ENCODE results near the gene CTNND2. TPM values are rescaled to one million over a fixed set of nuclear protein-coding genes. Genes with fewer than 3 reads are reported as not detected.

The CTNND2 gene
- total RNA-seq, 1 donor = not detected

- DNase-seq (ENCODE audit: low read depth in 2 of 3, low spot score in 2 of 3) = no peak
Observed at GRCh38 chr5:11527652-11528349, 376.4 kb downstream of the CTNND2 start.

- DNase-seq (ENCODE audit: low read depth in 2 of 3, low spot score in 2 of 3) = peak in 1 of 3 donors; percentile 22
Observed at GRCh38 chr5:11525020-11525419, 379.2 kb downstream of the CTNND2 start.

DNA sequence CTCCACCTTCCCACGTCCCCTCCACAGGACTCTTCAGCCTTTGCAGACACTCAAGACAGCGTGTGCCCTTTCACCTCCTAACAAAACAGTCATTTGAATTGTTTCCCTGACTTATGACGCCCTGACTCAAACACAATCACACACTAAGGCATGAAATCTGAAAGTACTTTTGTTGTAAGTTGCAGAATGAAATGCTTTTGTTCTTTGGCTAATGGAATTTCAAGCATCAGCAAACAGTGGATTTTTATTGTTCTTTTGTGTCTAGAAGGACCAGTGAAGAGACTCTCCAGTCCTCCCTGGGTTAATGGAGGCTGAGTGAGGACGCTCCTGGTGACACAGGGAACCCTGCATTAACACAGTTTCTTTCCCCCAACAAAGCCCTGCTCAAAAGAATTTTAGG lies 380.1 kb downstream of the CTNND2 start:
- DNase-seq (ENCODE audit: low read depth in 2 of 3, low spot score in 2 of 3) = no peak

- no peak for DNase-seq (ENCODE audit: low read depth in 2 of 3, low spot score in 2 of 3)
Observed at GRCh38 chr5:11522796-11523195, 381.4 kb downstream of the CTNND2 start.

- DNase-seq (ENCODE audit: low read depth in 2 of 3, low spot score in 2 of 3) = no peak
Observed at GRCh38 chr5:11520241-11520930, 383.9 kb downstream of the CTNND2 start.

DNA sequence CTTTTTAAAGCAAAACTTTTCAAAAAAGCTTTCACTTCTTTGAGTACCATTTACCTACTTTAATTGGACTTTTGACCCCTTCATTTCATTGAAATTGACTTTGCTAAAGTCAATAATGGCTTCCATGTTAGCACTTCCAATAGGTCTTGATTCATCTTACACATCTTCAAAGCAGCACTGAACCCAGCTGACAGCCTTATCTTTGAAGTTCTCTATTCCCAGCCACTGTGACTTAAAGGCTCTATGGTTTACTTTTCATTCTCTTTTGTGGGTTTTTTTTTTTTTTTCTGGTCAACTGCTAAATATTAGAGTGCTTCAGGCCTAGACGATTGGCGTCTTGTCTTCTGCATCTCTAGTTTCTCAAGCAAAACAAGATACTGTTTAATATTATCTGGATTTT lies 385.0 kb downstream of the CTNND2 start:
- no peak for DNase-seq (ENCODE audit: low read depth in 2 of 3, low spot score in 2 of 3)

DNA sequence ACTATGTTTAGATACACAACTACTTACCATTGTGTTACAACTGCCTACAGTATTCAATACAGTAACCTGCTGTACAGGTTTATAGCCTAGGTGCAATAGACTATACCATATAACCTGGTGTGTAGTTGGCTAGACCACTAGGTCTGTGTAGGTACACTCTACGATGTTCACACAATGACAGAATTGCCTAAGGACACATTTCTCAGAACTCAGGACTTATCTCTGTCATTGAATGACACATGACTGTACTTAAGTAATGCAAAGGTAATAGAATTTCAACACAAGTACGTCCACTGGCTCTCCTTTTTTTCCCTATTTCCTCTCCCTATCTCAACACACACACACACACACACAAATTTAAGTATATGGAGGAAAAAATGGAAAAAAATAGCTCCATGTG lies 385.6 kb downstream of the CTNND2 start:
- DNase-seq (ENCODE audit: low read depth in 2 of 3, low spot score in 2 of 3) = no peak

DNA sequence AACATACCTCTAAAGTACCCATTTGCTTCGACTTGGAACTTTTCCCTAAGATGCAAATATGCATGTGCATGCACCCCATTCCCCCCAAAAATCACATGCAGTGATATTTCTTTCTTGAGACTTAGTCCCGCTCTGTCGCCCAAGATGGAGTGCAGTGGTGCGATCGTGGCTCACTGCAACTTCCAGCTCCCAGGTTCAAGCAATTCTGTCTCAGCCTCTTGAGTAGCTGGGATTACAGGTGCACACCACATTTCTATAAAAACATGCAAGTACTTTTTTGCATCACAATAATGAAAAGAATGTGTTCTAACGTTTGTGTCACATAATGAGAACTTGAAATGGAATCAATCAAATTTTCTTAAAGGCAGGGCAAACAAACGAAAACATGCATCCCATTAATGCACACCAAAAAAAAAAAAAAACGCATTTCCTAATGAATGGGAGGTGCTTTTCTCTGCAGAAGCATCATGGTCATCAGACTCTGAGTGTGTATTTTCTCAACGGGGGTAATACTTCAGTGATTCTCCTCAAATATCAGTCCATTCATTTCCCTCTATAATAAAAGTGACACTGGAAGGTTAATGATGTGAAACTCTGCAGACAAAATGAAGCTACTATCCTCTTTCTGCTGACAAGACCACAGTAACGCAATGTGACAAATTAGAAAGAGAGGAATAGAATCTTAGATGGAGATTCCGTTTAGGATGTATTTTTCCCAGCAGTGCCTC lies 389.4 kb downstream of the CTNND2 start:
- no peak for DNase-seq (ENCODE audit: low read depth in 2 of 3, low spot score in 2 of 3)

- DNase-seq (ENCODE audit: low read depth in 2 of 3, low spot score in 2 of 3) = no peak
Observed at GRCh38 chr5:11511878-11512277, 392.4 kb downstream of the CTNND2 start.

DNA sequence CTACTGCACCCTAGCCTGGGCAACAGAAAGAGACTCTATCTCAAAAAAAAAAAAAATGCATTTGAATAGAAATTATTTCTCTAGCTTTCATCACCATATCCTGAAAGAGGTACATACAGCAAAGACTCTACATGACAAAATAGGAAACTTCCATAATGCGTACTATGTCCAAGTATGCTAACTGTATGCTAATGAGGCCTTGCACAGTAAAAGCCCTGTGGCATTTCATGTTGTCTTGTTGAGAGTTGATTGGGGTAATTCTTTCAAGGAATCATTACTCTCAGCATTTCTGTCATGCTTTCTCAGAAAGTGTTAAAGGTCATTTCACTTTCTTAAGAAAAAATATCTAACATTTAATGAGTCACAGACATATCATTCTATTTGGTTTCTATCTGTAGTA lies 393.4 kb downstream of the CTNND2 start:
- no peak for DNase-seq (ENCODE audit: low read depth in 2 of 3, low spot score in 2 of 3)

DNA sequence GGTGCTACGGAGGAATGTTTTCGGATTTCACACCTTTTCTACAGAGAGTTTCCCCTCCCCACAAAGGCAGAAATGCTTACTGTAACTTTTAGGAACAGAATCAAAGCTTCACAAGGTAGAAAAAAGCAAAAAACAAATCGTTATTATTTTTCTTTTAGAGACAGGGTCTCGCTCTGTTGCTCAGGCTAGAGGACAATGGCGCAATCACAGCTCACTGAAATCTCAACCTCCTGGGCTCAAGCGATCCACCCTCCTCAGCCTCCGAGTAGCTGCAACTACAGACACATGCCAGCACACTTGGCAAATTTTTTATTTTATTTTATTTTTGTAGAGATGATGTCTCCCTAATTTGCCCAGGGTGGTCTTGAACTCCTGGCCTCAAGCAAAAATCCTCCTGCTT lies 394.5 kb downstream of the CTNND2 start:
- no peak for DNase-seq (ENCODE audit: low read depth in 2 of 3, low spot score in 2 of 3)

DNA sequence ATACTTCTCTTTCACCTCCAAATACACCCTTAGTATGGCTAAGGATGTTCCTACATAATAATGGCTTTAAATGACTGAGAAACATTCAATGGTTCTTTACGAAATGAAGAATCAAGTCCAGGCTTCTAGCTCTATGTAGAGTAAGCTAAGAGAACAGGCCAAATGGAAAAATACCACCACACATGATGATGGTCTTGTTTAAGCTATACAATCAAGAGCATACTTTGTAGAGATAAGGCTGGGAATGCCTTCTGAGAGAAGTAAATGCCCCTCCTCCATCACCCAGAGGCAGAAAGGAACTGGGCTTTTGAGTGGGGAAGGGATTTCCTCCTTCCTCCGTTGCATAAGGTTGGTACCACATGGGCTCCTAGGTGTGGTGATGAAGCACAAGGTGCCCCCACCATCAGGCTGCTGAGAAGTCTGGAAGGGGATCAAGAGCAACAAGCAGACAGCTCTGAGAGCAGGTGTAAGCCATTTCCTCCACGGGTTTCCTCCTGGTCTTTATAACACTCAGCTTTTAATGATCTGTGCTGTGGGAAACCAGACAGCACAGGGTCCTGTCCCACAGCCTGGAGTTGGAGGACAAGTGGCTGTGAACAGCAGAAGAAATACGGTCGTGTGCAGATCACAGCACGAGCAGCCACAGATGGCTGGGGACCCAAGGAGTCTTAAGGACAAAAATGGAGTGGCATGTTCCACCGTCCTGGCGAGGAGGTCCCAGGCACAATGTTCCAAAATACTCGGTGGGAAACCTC lies 396.9 kb downstream of the CTNND2 start:
- no peak for DNase-seq (ENCODE audit: low read depth in 2 of 3, low spot score in 2 of 3)

DNA sequence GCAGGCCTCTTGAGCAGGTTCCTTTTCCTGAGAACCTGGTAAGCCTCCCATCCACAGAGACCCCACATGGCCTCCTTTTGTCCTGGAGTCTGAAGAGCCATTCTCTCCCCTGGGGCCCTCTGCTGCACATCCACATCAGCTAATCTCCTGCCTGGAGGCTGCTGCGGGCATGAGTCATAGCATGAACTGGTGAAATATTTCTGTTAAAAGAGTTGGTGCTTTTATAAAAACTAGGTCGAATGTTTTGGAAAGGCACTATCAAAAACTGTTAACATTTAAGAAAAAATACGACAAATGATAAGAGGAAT lies 399.4 kb downstream of the CTNND2 start:
- no peak for DNase-seq (ENCODE audit: low read depth in 2 of 3, low spot score in 2 of 3)

- DNase-seq (ENCODE audit: low read depth in 2 of 3, low spot score in 2 of 3) = no peak
Observed at GRCh38 chr5:11504065-11504885, 400.0 kb downstream of the CTNND2 start.

GRCh38 chr5:11502783-11503182 lies 401.5 kb downstream of the CTNND2 start:
- no peak for DNase-seq (ENCODE audit: low read depth in 2 of 3, low spot score in 2 of 3)

- no peak for DNase-seq (ENCODE audit: low read depth in 2 of 3, low spot score in 2 of 3)
Observed at GRCh38 chr5:11497651-11498050, 406.6 kb downstream of the CTNND2 start.

DNA sequence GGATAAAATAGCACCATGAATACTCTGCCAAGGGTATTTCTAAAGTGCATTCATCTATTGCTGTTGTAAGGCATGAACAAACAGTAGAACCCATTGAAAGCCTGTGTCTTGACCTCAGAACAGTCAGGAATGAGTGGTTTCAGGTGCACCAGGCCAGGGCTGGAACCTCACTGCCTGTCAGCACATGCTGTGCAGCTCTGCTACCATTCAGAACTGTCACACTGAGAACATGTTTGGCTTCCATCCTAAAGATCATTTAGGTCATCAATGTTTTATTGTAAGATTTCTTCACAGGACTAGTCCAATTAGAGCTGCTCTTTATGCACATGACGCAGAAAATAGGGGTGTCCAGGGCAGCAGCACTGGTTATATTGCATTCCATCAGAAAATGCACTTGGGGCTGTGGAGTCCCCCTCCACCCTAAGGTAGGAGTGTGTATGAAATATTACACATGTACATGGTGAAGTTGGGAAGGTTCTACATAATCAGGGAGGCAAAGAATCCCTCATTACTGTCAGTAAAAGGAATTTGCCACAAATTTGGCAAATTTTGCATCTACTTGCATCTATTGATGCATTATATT lies 408.0 kb downstream of the CTNND2 start:
- DNase-seq (ENCODE audit: low read depth in 2 of 3, low spot score in 2 of 3) = no peak

GRCh38 chr5:11494340-11494739 lies 409.9 kb downstream of the CTNND2 start:
- peak in 2 of 3 donors; percentile 5 to 37 for DNase-seq (ENCODE audit: low read depth in 2 of 3, low spot score in 2 of 3)

DNA sequence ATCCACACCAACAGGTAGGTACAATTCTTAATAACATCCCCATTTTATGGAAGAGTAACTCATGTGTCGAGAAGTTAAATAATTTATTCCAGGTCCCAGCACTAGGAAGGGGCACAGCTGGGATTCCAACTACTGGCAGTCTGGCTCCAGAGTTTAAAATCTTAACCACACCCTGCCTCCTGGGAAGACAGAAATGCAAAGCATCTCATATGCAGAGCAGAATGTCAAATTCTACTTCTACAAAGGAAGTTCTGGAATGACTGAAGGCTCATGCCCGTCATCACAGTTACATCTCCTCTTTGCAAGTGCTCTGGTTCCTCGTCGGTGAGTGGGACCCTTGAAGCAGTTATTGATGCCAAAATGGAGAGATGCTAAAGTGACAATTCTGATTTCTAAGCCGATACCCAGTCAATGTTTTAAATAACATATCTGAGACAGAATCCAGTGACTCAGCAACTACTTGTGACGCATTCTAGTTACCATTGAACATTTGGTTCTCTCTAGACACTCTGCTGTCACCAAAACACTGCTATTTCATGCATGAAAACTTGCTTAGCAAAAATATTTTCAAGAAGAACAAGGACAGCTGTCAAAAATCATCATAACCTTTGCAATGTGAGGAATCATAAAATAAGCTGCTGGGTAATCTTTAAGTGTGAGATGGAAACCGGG lies 412.7 kb downstream of the CTNND2 start:
- DNase-seq (ENCODE audit: low read depth in 2 of 3, low spot score in 2 of 3) = no peak

All from hematopoietic multipotent progenitor cell (in vitro differentiated cells).